ENCODE measurements around the gene BTBD6. TPM values are rescaled to one million over a fixed set of nuclear protein-coding genes. Genes with fewer than 3 reads are reported as not detected.

BTBD6 gene
- total RNA-seq, 2 donors from 2014 or later, result 45.9 to 73.5 TPM

- DNase-seq (ENCODE audit: low spot score), result no peak
- no peak for ATAC-seq (ENCODE audit: insufficient number of reproducible peaks, low FRiP score, low read depth)
- H3K27ac ChIP-seq, result no peak overlapping the region
- no peak overlapping the region for H3K4me3 ChIP-seq
- peaks cover 13% of the 10 kb centered on the region for H3K36me3 ChIP-seq
- no peak for TF ChIP-seq CTCF (IDR thresholded peaks at IDR 0.05)
- no peaks in the 10 kb centered on the region for H3K4me1 ChIP-seq (ENCODE audit: control insufficient read depth in 1 of 2, low read depth in 2 of 2)
- no peaks in the 10 kb centered on the region for H3K27me3 ChIP-seq (replicated peaks; ENCODE audit: insufficient read depth)
- H3K9me3 ChIP-seq, result no peaks in the 10 kb centered on the region
These were observed 36.6 kb upstream of the BTBD6 start for GRCh38 chr14:105211758-105212089.

DNA sequence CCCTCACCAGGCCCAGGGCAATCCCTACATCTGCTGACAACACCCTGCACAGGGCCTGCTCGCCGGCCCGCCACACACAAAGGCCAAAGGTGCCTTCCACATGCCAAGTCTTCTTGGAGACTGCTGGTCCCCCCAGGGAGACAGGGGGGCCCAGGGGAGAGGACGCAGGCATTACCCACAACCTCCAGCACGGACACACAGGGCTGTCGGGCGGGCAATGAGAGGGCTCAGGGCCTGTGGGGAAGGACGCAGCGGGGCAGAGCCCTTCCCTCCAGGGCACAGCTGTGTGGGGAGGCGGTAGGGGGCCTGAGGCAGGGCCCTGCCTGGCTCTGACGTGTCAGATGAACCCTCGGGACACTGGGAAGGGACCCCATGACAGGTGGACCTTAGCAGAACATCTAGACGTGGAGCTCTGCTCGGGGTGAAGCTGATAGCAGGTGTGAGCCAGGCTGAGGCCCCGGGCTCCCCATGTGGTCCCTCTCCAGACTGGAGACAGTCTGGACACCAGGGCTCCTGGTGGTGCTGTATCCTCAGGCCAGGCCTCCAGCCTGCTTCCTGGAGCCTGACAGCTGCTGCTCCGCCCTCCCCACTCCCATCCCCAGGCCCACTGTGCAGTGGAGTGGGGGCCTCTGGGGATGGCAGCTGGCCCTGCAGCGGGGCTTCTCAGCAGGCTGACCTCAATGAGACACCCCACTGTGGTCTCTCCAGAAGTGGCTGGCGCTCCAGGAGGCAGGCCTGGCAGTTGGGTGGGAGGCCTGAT is 35.6 kb upstream of the BTBD6 start:
- Histone ChIP-seq H3K36me3 (peaks cover 21% of the 10 kb centered on the region), H3K4me1 (ENCODE audit: control insufficient read depth in 1 of 2, low read depth in 2 of 2) (no peaks in the 10 kb centered on the region), H3K27me3 (replicated peaks; ENCODE audit: insufficient read depth) (no peaks in the 10 kb centered on the region), H3K4me3 (no peak overlapping the region), H3K9me3 (no peaks in the 10 kb centered on the region), H3K27ac (no peak overlapping the region)
- DNase-seq (ENCODE audit: low spot score) (no peak), ATAC-seq (ENCODE audit: insufficient number of reproducible peaks, low FRiP score, low read depth) (no peak)
- no peak for TF ChIP-seq CTCF (IDR thresholded peaks at IDR 0.05)

GRCh38 chr14:105213361-105213760 is 35.0 kb upstream of the BTBD6 start:
- ATAC-seq (ENCODE audit: insufficient number of reproducible peaks, low FRiP score, low read depth) (no peak), DNase-seq (ENCODE audit: low spot score) (no peak)
- Histone ChIP-seq H3K36me3 (peaks cover 21% of the 10 kb centered on the region), H3K27ac (no peak overlapping the region), H3K27me3 (replicated peaks; ENCODE audit: insufficient read depth) (no peaks in the 10 kb centered on the region), H3K4me3 (no peak overlapping the region), H3K9me3 (no peaks in the 10 kb centered on the region), H3K4me1 (ENCODE audit: control insufficient read depth in 1 of 2, low read depth in 2 of 2) (no peaks in the 10 kb centered on the region)
- TF ChIP-seq CTCF (IDR thresholded peaks at IDR 0.05), result no peak

- no peak for DNase-seq (ENCODE audit: low spot score)
- Histone ChIP-seq H3K27ac (no peak overlapping the region), H3K9me3 (no peaks in the 10 kb centered on the region), H3K27me3 (replicated peaks; ENCODE audit: insufficient read depth) (no peaks in the 10 kb centered on the region), H3K4me1 (ENCODE audit: control insufficient read depth in 1 of 2, low read depth in 2 of 2) (no peaks in the 10 kb centered on the region), H3K36me3 (peaks cover 28% of the 10 kb centered on the region), H3K4me3 (no peak overlapping the region)
- TF ChIP-seq CTCF (IDR thresholded peaks at IDR 0.05), result no peak
- ATAC-seq (ENCODE audit: insufficient number of reproducible peaks, low FRiP score, low read depth), result no peak
These were observed 33.9 kb upstream of the BTBD6 start for GRCh38 chr14:105214324-105214915.

DNA sequence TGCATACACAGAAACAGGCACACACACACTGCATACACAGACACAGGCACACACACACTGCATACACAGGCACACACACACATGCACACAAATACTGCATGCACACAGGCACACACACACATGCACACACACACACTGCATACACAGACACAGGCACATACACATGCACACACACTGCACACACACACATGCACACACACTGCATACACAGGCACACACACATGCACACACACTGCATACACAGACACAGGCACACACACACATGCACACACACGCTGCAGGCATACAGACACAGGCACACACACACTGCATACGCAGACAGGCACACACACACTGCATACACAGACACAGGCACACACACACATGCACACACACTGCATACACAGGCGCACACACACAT is 32.7 kb upstream of the BTBD6 start:
- Histone ChIP-seq H3K9me3 (no peaks in the 10 kb centered on the region), H3K27me3 (replicated peaks; ENCODE audit: insufficient read depth) (no peaks in the 10 kb centered on the region), H3K4me1 (ENCODE audit: control insufficient read depth in 1 of 2, low read depth in 2 of 2) (no peaks in the 10 kb centered on the region), H3K4me3 (no peak overlapping the region), H3K36me3 (peaks cover 29% of the 10 kb centered on the region), H3K27ac (no peak overlapping the region)
- TF ChIP-seq CTCF (IDR thresholded peaks at IDR 0.05), result no peak
- DNase-seq (ENCODE audit: low spot score) (no peak), ATAC-seq (ENCODE audit: insufficient number of reproducible peaks, low FRiP score, low read depth) (no peak)
